ENCODE results near the gene ALDH16A1.

Gene ALDH16A1

DNA sequence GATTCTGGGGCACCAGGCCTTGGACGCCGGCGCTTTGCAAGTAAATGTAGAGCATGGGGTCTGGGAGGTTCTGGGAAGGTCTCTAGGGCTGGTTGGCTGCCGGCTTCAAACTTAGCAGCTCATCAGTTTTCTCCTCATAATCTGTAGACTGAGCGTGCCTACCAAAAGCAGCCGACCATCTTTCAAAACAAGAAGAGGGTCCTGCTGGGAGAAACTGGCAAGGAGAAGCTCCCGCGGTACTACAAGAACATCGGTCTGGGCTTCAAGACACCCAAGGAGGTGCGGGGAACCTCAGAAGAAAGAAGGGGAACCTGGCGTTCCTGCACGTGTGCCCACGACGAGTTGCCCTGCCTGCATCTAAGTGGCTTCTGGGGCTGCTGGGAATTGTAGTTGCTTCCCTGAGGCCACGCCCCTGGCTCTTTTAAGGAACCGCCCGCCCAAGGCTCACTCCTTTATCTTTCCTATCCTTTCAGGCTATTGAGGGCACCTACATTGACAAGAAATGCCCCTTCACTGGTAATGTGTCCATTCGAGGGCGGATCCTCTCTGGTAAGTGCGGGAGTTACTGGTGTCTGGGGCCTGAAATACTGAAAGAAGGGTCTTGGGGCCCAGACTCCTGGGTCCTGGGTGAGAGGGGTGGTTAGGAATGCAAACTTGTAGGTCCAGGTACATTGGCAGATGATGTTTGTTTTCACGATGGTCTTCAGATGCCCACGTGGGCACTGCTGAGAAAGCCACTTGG lies 44.2 kb downstream of the ALDH16A1 start:
- peaks cover 9% of the 10 kb centered on the region for H3K4me1 ChIP-seq (ENCODE audit: control insufficient read depth, insufficient read depth, low read length)
- no peak overlapping the region for H3K27ac ChIP-seq (ENCODE audit: insufficient read depth, low read depth, low read length, poor library complexity, severe bottlenecking)
- WGBS, 2 experiments = 48 to 50% methylated on average over 22 of the region's 22 CpGs
- H3K36me3 ChIP-seq (ENCODE audit: control insufficient read depth, insufficient read depth, low read length) = peaks cover 26% of the 10 kb centered on the region
- H3K9me3 ChIP-seq (ENCODE audit: control insufficient read depth, low read length) = no peaks in the 10 kb centered on the region
- H3K27me3 ChIP-seq (ENCODE audit: control insufficient read depth, insufficient read depth, low read length, poor library complexity, severe bottlenecking) = no peaks in the 10 kb centered on the region
- H3K4me3 ChIP-seq (ENCODE audit: insufficient read depth, low read depth, low read length) = peak overlapping the region; percentile 87

DNA sequence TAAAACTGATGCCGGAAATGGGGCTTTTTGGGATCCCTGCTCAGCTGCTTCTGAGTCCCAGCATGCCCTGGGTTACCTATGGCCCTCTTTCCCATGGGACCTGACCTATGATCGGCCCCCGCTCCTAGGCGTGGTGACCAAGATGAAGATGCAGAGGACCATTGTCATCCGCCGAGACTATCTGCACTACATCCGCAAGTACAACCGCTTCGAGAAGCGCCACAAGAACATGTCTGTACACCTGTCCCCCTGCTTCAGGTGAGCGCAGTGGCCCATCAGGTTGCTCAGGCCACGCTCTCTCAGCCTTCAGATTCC lies 44.7 kb downstream of the ALDH16A1 start:
- Histone ChIP-seq H3K27me3 (ENCODE audit: control insufficient read depth, insufficient read depth, low read length, poor library complexity, severe bottlenecking) (no peaks in the 10 kb centered on the region), H3K9me3 (ENCODE audit: control insufficient read depth, low read length) (no peaks in the 10 kb centered on the region), H3K4me1 (ENCODE audit: control insufficient read depth, insufficient read depth, low read length) (peaks cover 9% of the 10 kb centered on the region), H3K4me3 (ENCODE audit: insufficient read depth, low read depth, low read length) (peak overlapping the region; percentile 87), H3K27ac (ENCODE audit: insufficient read depth, low read depth, low read length, poor library complexity, severe bottlenecking) (no peak overlapping the region), H3K36me3 (ENCODE audit: control insufficient read depth, insufficient read depth, low read length) (peaks cover 26% of the 10 kb centered on the region)
- 96 to 97% methylated on average over 12 of the region's 12 CpGs for WGBS, 2 experiments

DNA sequence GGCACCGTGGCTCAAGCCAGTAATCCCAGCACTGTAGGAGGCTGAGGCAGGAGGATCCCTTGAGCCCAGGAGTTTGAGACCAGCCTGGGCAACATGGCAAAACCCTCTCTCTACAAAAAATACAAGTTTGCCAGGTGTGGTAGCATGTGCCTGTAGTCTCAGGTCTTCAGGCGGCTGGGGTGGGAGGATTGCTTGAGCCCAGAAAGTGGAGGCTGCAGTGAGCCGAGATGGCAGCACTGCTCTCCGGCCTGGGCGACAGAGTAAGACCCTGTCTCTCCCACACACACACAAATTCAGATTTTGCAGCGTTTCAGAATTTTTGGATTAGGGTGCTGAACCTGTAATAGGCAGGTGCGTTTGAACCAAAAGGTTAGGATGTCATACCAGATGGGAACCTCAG lies 45.5 kb downstream of the ALDH16A1 start:
- Histone ChIP-seq H3K27me3 (ENCODE audit: control insufficient read depth, insufficient read depth, low read length, poor library complexity, severe bottlenecking) (no peaks in the 10 kb centered on the region), H3K27ac (ENCODE audit: insufficient read depth, low read depth, low read length, poor library complexity, severe bottlenecking) (no peak overlapping the region), H3K4me1 (ENCODE audit: control insufficient read depth, insufficient read depth, low read length) (peaks cover 14% of the 10 kb centered on the region), H3K9me3 (ENCODE audit: control insufficient read depth, low read length) (no peaks in the 10 kb centered on the region), H3K36me3 (ENCODE audit: control insufficient read depth, insufficient read depth, low read length) (peaks cover 26% of the 10 kb centered on the region), H3K4me3 (ENCODE audit: insufficient read depth, low read depth, low read length) (no peak overlapping the region)
- 93 to 99% methylated on average over 7 of the region's 7 CpGs for WGBS, 2 experiments

DNA sequence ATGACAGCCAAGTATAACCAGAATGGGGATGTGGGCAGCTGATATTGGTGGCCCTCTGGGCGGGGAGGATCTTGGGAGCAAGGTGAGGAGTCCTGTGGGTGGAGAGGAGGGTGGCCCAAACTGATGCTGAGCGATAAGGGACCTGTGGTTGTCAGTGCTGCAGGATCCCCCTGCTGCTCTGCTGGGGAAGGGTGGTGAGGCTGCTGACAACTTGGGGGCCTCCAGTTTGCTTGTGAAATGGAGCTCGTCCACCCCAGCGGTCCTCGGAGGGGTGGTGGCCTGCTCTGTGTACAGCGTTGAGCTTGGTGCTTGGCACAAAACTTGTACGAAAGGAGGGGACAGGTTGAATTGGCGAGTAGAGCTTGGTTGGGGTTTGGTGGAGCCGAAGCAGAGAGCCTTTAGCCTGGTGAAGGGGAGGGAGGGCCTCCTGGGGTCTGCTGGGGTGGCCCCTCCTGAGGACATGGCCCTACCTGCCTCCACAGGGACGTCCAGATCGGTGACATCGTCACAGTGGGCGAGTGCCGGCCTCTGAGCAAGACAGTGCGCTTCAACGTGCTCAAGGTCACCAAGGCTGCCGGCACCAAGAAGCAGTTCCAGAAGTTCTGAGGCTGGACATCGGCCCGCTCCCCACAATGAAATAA lies 46.1 kb downstream of the ALDH16A1 start:
- Histone ChIP-seq H3K4me3 (ENCODE audit: insufficient read depth, low read depth, low read length) (no peak overlapping the region), H3K27ac (ENCODE audit: insufficient read depth, low read depth, low read length, poor library complexity, severe bottlenecking) (peak overlapping the region; percentile 2), H3K27me3 (ENCODE audit: control insufficient read depth, insufficient read depth, low read length, poor library complexity, severe bottlenecking) (no peaks in the 10 kb centered on the region), H3K9me3 (ENCODE audit: control insufficient read depth, low read length) (no peaks in the 10 kb centered on the region), H3K4me1 (ENCODE audit: control insufficient read depth, insufficient read depth, low read length) (peaks cover 15% of the 10 kb centered on the region), H3K36me3 (ENCODE audit: control insufficient read depth, insufficient read depth, low read length) (peaks cover 26% of the 10 kb centered on the region)
- 94 to 95% methylated on average over 19 of the region's 19 CpGs for WGBS, 2 experiments

DNA sequence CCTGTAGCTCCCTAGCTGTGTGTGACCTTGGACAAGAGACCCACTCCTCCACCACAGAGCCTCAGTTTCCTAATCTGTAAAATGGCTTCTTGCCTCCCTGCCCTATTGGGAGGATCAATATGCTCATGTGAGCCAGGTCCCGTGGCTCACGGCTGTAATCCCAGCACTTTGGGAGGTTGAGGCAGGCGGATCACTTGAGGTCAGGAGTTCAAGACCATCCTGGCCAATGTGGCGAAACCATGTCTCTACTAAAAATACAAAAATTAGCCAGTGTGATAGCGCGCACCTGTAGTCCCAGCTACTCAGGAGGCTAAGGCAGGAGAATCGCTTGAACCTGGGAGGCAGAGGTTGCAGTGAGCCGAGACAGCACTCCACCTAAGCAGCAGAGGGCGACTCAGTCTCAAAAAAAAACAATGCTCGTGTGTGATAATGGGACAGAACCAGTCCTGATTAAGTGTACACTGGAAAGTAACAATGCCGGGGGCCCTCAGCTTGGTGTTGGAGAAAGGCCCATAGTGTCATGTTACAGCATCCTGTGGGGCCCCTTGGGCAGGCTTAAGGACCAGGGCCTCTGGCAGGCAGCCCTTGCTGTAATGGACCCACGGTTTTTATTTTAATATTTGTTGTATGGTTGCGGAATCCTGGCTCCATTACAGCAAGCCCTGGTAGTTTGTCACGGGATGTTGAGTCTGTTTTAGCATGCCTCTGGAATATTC lies 50.0 kb downstream of the ALDH16A1 start:
- Histone ChIP-seq H3K4me3 (ENCODE audit: insufficient read depth, low read depth, low read length) (no peak overlapping the region), H3K4me1 (ENCODE audit: control insufficient read depth, insufficient read depth, low read length) (peaks cover 7% of the 10 kb centered on the region), H3K27me3 (ENCODE audit: control insufficient read depth, insufficient read depth, low read length, poor library complexity, severe bottlenecking) (no peaks in the 10 kb centered on the region), H3K9me3 (ENCODE audit: control insufficient read depth, low read length) (no peaks in the 10 kb centered on the region), H3K36me3 (ENCODE audit: control insufficient read depth, insufficient read depth, low read length) (peaks cover 19% of the 10 kb centered on the region), H3K27ac (ENCODE audit: insufficient read depth, low read depth, low read length, poor library complexity, severe bottlenecking) (no peak overlapping the region)
- WGBS, 2 experiments = 74 to 75% methylated on average over 14 of the region's 14 CpGs

DNA sequence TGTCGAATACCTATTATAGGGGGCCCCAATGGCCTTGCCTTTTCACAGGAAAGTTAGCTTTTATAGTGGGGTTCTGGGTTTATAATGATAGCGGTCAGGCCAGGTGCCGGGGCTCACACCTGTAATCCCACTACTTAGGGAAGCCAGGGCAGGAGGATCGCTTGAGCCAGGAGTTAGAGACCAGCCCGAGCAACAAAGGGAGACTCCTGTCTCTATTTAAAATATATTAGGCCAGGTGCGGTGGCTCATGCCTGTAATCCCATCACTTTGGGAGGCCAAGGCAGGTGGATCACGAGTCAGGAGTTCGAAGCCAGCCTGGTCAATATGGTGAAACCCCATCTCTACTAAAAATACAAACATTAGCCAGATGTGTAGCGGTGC lies 50.5 kb downstream of the ALDH16A1 start:
- 85 to 88% methylated on average over 9 of the region's 9 CpGs for WGBS, 2 experiments
- Histone ChIP-seq H3K27ac (ENCODE audit: insufficient read depth, low read depth, low read length, poor library complexity, severe bottlenecking) (no peak overlapping the region), H3K4me3 (ENCODE audit: insufficient read depth, low read depth, low read length) (no peak overlapping the region), H3K27me3 (ENCODE audit: control insufficient read depth, insufficient read depth, low read length, poor library complexity, severe bottlenecking) (no peaks in the 10 kb centered on the region), H3K9me3 (ENCODE audit: control insufficient read depth, low read length) (no peaks in the 10 kb centered on the region), H3K36me3 (ENCODE audit: control insufficient read depth, insufficient read depth, low read length) (peaks cover 13% of the 10 kb centered on the region), H3K4me1 (ENCODE audit: control insufficient read depth, insufficient read depth, low read length) (peaks cover 5% of the 10 kb centered on the region)

DNA sequence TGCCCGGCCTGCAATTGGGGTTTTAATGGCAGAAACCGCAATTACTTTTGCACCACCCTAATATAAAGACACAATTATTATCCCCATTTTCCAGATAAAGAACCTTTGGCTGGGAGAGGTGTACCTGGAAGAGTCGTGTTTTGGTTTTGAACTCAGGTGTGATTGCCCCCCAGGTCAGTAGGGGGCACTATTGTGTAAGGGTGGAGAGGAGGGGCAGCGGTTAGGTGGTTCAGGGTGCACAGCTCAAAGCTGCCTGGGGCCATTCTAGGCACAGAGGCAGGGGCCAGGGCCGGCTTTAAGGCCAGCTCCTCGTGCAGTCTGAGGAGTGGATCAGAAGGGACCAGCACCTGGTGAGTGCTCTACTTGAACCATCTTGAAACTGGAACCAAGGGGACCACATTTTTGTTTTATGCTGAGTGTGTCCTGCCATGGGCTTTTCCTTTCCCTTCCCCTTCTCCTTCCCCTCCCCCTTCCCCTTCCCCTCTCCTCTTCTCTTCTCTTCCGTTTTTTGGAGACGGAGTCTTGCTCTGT lies 53.6 kb downstream of the ALDH16A1 start:
- no peak overlapping the region for H3K27ac ChIP-seq (ENCODE audit: insufficient read depth, low read depth, low read length, poor library complexity, severe bottlenecking)
- WGBS, 2 experiments = 30 to 31% methylated on average over 8 of the region's 8 CpGs
- no peak overlapping the region for H3K4me3 ChIP-seq (ENCODE audit: insufficient read depth, low read depth, low read length)
- H3K27me3 ChIP-seq (ENCODE audit: control insufficient read depth, insufficient read depth, low read length, poor library complexity, severe bottlenecking) = no peaks in the 10 kb centered on the region
- no peaks in the 10 kb centered on the region for H3K9me3 ChIP-seq (ENCODE audit: control insufficient read depth, low read length)
- H3K36me3 ChIP-seq (ENCODE audit: control insufficient read depth, insufficient read depth, low read length) = no peaks in the 10 kb centered on the region
- peaks cover 8% of the 10 kb centered on the region for H3K4me1 ChIP-seq (ENCODE audit: control insufficient read depth, insufficient read depth, low read length)

DNA sequence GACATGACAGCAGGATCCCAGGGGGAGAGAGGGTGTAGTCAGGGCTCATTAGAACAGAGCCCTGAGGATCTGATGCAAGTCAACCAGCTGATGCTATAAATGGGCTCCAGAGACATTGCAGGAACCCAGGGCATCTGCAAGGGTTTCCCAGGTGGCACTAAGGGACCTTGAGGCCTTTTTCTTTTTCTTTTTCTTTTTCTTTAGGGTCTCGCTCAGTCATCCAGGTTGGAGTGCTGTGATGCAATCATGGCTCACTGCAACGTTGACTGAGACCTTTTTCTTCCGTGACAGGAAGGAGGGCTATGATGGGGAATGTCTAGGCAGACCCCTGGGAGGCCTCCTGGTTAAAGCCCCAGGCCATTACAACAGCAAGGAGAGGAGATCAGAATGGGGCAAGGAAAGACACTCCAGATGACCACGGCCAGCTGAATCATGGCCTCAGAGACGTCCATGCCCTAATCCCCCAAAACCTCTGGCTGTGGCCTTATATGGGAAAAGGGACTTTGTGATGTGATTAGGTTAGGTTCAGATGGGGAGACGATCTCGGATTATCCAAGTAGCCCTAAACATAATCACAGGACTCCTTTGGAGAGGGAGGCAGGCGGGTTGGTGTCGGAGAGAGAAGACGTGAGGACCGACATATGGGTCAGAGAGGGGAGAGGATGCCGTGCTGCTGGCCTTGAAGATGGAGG lies 54.9 kb downstream of the ALDH16A1 start:
- Histone ChIP-seq H3K9me3 (ENCODE audit: control insufficient read depth, low read length) (no peaks in the 10 kb centered on the region), H3K4me3 (ENCODE audit: insufficient read depth, low read depth, low read length) (no peak overlapping the region), H3K27me3 (ENCODE audit: control insufficient read depth, insufficient read depth, low read length, poor library complexity, severe bottlenecking) (no peaks in the 10 kb centered on the region), H3K27ac (ENCODE audit: insufficient read depth, low read depth, low read length, poor library complexity, severe bottlenecking) (no peak overlapping the region), H3K36me3 (ENCODE audit: control insufficient read depth, insufficient read depth, low read length) (no peaks in the 10 kb centered on the region), H3K4me1 (ENCODE audit: control insufficient read depth, insufficient read depth, low read length) (peaks cover 11% of the 10 kb centered on the region)
- WGBS, 2 experiments = 89 to 92% methylated on average over 12 of the region's 12 CpGs

DNA sequence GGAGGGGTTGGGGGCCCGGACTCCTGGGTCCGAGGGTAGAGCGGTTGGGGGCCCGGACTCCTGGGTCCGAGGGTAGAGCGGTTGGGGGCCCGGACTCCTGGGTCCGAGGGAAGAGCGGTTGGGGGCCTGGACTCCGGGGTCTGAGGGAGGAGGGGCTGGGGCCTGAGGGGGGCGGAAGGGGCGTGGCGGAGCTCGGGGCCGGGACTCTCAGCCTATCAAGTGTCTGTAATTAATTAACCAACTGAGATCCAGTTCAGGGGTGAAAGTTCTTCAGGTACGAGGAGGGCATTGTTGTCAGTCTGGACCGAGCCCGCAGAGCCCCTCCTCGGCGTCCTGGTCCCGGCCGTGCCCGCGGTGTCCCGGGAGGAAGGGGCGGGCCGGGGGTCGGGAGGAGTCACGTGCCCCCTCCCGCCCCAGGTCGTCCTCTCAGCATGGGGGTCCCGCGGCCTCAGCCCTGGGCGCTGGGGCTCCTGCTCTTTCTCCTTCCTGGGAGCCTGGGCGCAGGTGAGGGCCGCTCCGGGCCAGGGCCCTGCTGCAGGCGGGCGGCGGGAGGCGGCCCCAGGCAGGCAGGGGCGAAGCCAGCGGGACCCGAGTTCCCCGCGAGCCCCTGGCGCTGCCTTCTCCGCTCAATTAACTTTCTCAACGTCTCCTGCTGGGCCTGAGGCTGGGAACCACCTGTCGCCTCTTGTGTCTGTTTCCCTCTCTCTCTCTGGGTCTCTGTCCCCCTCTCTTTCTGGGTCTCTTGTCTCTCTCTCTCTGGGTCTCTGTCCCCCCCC lies 60.1 kb downstream of the ALDH16A1 start:
- peak overlapping the region; percentile 81 for H3K4me3 ChIP-seq (ENCODE audit: insufficient read depth, low read depth, low read length)
- H3K27me3 ChIP-seq (ENCODE audit: control insufficient read depth, insufficient read depth, low read length, poor library complexity, severe bottlenecking) = no peaks in the 10 kb centered on the region
- H3K4me1 ChIP-seq (ENCODE audit: control insufficient read depth, insufficient read depth, low read length) = peaks cover 12% of the 10 kb centered on the region
- WGBS, 2 experiments = 0 to 1% methylated on average over 50 of the region's 50 CpGs
- no peak overlapping the region for H3K27ac ChIP-seq (ENCODE audit: insufficient read depth, low read depth, low read length, poor library complexity, severe bottlenecking)
- no peaks in the 10 kb centered on the region for H3K36me3 ChIP-seq (ENCODE audit: control insufficient read depth, insufficient read depth, low read length)
- H3K9me3 ChIP-seq (ENCODE audit: control insufficient read depth, low read length) = no peaks in the 10 kb centered on the region
